HepG2 (cell line): Measurements from ENCODE around the gene LPAR1. TPM values are rescaled to one million over a fixed set of nuclear protein-coding genes. Genes with fewer than 3 reads are reported as not detected.

ENCODE experiments used
- ATAC-seq: fragments of 200-7000 bp; cut with Tn5 transposase; 3 replicates; pipeline ENCODE4 v1.9.1; 2020; ENCODE audit warnings: mild to moderate bottlenecking, moderate library complexity
- BruUV-seq: library from RNA; stranded (reverse); fragments of 400-500 nt; replicated peaks from 2 replicates; lab custom pipeline; 2021; lab: Mats Ljungman, UMichigan
- CTCF ChIA-PET: fragments of 300-600 bp; formaldehyde crosslinking; extraction: SDS; loops from one replicate; lab custom pipeline; 2021; ENCODE audit warnings: low total read pairs, inconsistent platforms, low intra/inter-chr PET ratio; lab: Yijun Ruan, JAX
- POLR2A ChIA-PET: fragments of 350-600 bp; sonication (Branson Sonifier 250); formaldehyde crosslinking; loops from one replicate; lab custom pipeline; 2020; ENCODE audit warnings: antibody characterized with exemption, inconsistent platforms; lab: Yijun Ruan, JAX
- DNase-seq: peaks from one replicate; pipeline ENCODE4 v3.0.0-alpha.2; 2015; ENCODE audit warnings: low spot score
- FAIRE-seq: peaks from 3 replicates; lab custom pipeline; 2011; peaks lifted over from hg19 to GRCh38; lab: Jason Lieb, UNC
- H2AFZ ChIP-seq: one replicate; pipeline ENCODE4 v1.6.1; 2011; ENCODE audit warnings: low read length, inconsistent platforms
- H3K27ac ChIP-seq: fragments of 300-600 bp; 3 replicates; pipeline ENCODE4 v1.8.0; 2011; ENCODE audit warnings: mixed run types, mild to moderate bottlenecking, mixed read lengths, low read length, inconsistent platforms; ENCODE audit not compliant: insufficient read depth; ENCODE audit errors: extremely low read length
- H3K27me3 ChIP-seq, 2 experiments: fragments of 200-600 bp in 1 of 2; 2 replicates in 1 of 2; 3 replicates in 1 of 2; pipeline versions ENCODE4 v1.6.0 to v1.8.0; 2011; ENCODE audit warnings: low read length in 2 of 2, mild to moderate bottlenecking in 2 of 2, moderate library complexity in 2 of 2, inconsistent platforms in 1 of 2; ENCODE audit not compliant: insufficient read depth in 2 of 2, control insufficient read depth in 1 of 2
- H3K36me3 ChIP-seq, 2 experiments: fragments of 200-600 bp in 1 of 2; replicated peaks in 1 of 2; 2 replicates in 1 of 2; 3 replicates in 1 of 2; pipeline versions ENCODE4 v1.5.1 to v1.8.0; 2011; ENCODE audit warnings: low read length in 2 of 2, inconsistent platforms in 1 of 2; ENCODE audit not compliant: insufficient read depth in 2 of 2, control insufficient read depth in 1 of 2
- H3K4me1 ChIP-seq: 2 replicates; pipeline ENCODE4 v1.5.1; 2012; ENCODE audit warnings: low read length, inconsistent platforms; ENCODE audit not compliant: insufficient read depth
- H3K4me2 ChIP-seq: 2 replicates; pipeline ENCODE4 v1.6.0; 2011; ENCODE audit warnings: low read depth, low read length, inconsistent platforms
- H3K4me3 ChIP-seq, 3 experiments: fragments of 200-600 bp in 1 of 3; sonication (generic), shearing (Covaris generic) in 1 of 3; replicated peaks in 1 of 3; 2 replicates each; pipeline ENCODE4 v1.5.1; 2011 to 2016; ENCODE audit warnings: low read length in 3 of 3, inconsistent platforms in 2 of 3, low read depth in 2 of 3, mild to moderate bottlenecking in 2 of 3, control low read depth in 1 of 3, mixed read lengths in 1 of 3; ENCODE audit not compliant: insufficient read depth in 1 of 3
- H3K79me2 ChIP-seq: one replicate; pipeline ENCODE4 v1.6.1; 2011; ENCODE audit warnings: low read length, inconsistent platforms; ENCODE audit not compliant: insufficient read depth
- H3K9ac ChIP-seq: 2 replicates; pipeline ENCODE4 v1.6.0; 2011; ENCODE audit warnings: mild to moderate bottlenecking, low read depth, low read length, inconsistent platforms; ENCODE audit not compliant: insufficient read depth
- H3K9me3 ChIP-seq: 2 replicates; pipeline ENCODE4 v1.5.1; 2012; ENCODE audit warnings: mild to moderate bottlenecking, low read length
- H4K20me1 ChIP-seq: 2 replicates; pipeline ENCODE4 v1.6.0; 2011; ENCODE audit warnings: inconsistent platforms, mild to moderate bottlenecking, low read length, moderate library complexity; ENCODE audit not compliant: insufficient read depth
- CREBL2 ChIP-seq: sonication (generic); formaldehyde crosslinking; IDR thresholded peaks from 2 replicates; pipeline ENCODE4 v1.8.1; 2023; ENCODE audit warnings: missing genetic modification reagents, mild to moderate bottlenecking, borderline replicate concordance
- ELF1 ChIP-seq: sonication (generic); formaldehyde crosslinking; IDR thresholded peaks from 2 replicates; pipeline ENCODE4 v1.4.0; 2020; ENCODE audit warnings: missing genetic modification reagents
- ETS1 ChIP-seq: sonication (generic); formaldehyde crosslinking; IDR thresholded peaks from 2 replicates; pipeline ENCODE4 v1.4.0; 2020; ENCODE audit warnings: missing genetic modification reagents
- KLF16 ChIP-seq, 2 experiments: sonication (generic) in 1 of 2; formaldehyde crosslinking in 1 of 2; IDR thresholded peaks; 2 replicates each; pipeline versions ENCODE4 v1.6.1 to v1.8.0; 2016 to 2023; ENCODE audit warnings: missing genetic modification reagents in 2 of 2, missing compliant biosample characterization in 1 of 2
- LRRFIP1 ChIP-seq: sonication (generic); formaldehyde crosslinking; conservative IDR thresholded peaks from 2 replicates; pipeline ENCODE4 v1.4.0; 2020; ENCODE audit warnings: missing genetic modification reagents
- MTA3 ChIP-seq: sonication (generic); formaldehyde crosslinking; IDR thresholded peaks from 2 replicates; pipeline ENCODE4 v1.4.0; 2020; ENCODE audit warnings: missing genetic modification reagents
- PLRG1 ChIP-seq: fragments of 450-650 bp; conservative IDR thresholded peaks from 2 replicates; pipeline ENCODE4 v1.6.1; 2016
- SMAD1 ChIP-seq: sonication (generic); formaldehyde crosslinking; IDR thresholded peaks from 2 replicates; pipeline ENCODE4 v1.4.0; 2020; ENCODE audit warnings: missing genetic modification reagents, low read depth, mild to moderate bottlenecking, borderline replicate concordance
- U2AF1 ChIP-seq: fragments of 200-400 bp; formaldehyde crosslinking; optimal IDR thresholded peaks from 2 replicates; pipeline ENCODE3; 2017; ENCODE audit warnings: mild to moderate bottlenecking, low read depth, low read length
- ZBTB10 ChIP-seq: sonication (generic); formaldehyde crosslinking; IDR thresholded peaks from 2 replicates; pipeline ENCODE4 v1.4.0; 2020; ENCODE audit warnings: missing genetic modification reagents, borderline replicate concordance
- ZNF891 ChIP-seq: sonication (generic); formaldehyde crosslinking; IDR thresholded peaks from 2 replicates; pipeline ENCODE4 v1.5.0; 2020; ENCODE audit warnings: mild to moderate bottlenecking, missing genetic modification reagents
- WGBS: methylation state at CpG from one replicate; pipeline ENCODE4 v1.1.6; 2017; ENCODE audit warnings: low lambda C conversion rate; 5-methylcytosine and 5-hydroxymethylcytosine counted together
- in situ Hi-C: cut with HindIII; loops from 2 replicates; pipeline ENCODE4 v1.10.0; 2017; ENCODE audit warnings: low pct_unique_long_range_greater_than_20kb; ENCODE audit not compliant: extremely low pct_ligation_motif_present
- intact Hi-C: fragments of 100-400 bp; cut with micrococcal nuclease; formaldehyde crosslinking; loops from one replicate; pipeline ENCODE4 v1.10.0; 2022; ENCODE audit not compliant: unreplicated experiment
- polyA plus RNA-seq, 8 experiments: library from polyadenylated mRNA; depleted of rRNA in 3 of 8; stranded (reverse) in 7 of 8; unstranded in 1 of 8; fragments of >200 nt; fragmentation: Illumina TruSeq in 4 of 8; extraction: Trizol in 4 of 8; gene quantifications; 2 replicates each; pipeline versions ENCODE4 v1.2.1 to v1.2.3, GENCODE V29; 2011 to 2016; ENCODE audit warnings: low read depth in 4 of 8, missing spikeins in 1 of 8, mixed read lengths in 1 of 8; ENCODE audit not compliant: insufficient read depth in 1 of 8
- total RNA-seq, 5 experiments: library from RNA; depleted of rRNA; stranded (reverse); fragments of >200 nt; fragmentation: Illumina TruSeq; extraction: Trizol; gene quantifications; 2 replicates each; pipeline ENCODE4 v1.2.3, GENCODE V29; 2016; ENCODE audit warnings: low read depth in 1 of 5

Gene LPAR1
- total and polyA plus RNA-seq, 2 of the 13 experiments (the other 11 are each of a cell fraction or from before 2014, with no cell fraction given): not detected

GRCh38 chr9:111034170-111034897, 3.9 kb downstream of the LPAR1 start:
- TF ChIP-seq KLF16 (CRISPR knock-in tag; IDR thresholded peaks at IDR 0.05) (no peak), ETS1 (CRISPR knock-in tag) (no peak), ZNF891 (CRISPR knock-in tag) (no peak), CREBL2 (no peak), MTA3 (no peak), U2AF1 (no peak), ZBTB10 (no peak), SMAD1 (CRISPR knock-in tag) (no peak), PLRG1 (no peak), ELF1 (CRISPR knock-in tag) (no peak), LRRFIP1 (no peak)
- no peak overlapping the region for H3K4me3 ChIP-seq
- H3K9me3 ChIP-seq: no peaks in the 10 kb centered on the region
- ChIA-PET POLR2A (no interaction called here), CTCF (no interaction called here)
- no peaks in the 10 kb centered on the region for H3K36me3 ChIP-seq
- no peak overlapping the region for H3K9ac ChIP-seq
- DNase-seq: no peak
- H2AFZ ChIP-seq: no peak overlapping the region
- H3K27me3 ChIP-seq: peaks cover 7 to 39% of the 10 kb centered on the region in 2 experiments
- FAIRE-seq: no peak
- no peaks in the 10 kb centered on the region for H4K20me1 ChIP-seq
- H3K4me1 ChIP-seq: peaks cover 22% of the 10 kb centered on the region
- H3K27ac ChIP-seq: no peak overlapping the region
- WGBS: 9% methylated on average over 6 of the region's 6 CpGs
- in situ Hi-C loops (no loop called here), intact Hi-C loops (no loop called here)
- BruUV-seq: no TSS peak
- no peak for ATAC-seq
- H3K79me2 ChIP-seq: no peaks in the 10 kb centered on the region
- no peak overlapping the region for H3K4me2 ChIP-seq
